GM19463 (cell line): ENCODE measurements around the gene GDI1.
A peak's percentile ranks its signal among the peaks of the same experiment; 100 is the strongest.
"Not testable (repeated sequence)": the region's sequence is repeated elsewhere in the genome, so short reads cannot be mapped to it uniquely, and the experiment has no call there.

Experiments
- ATAC-seq: cut with Tn5 transposase; IDR thresholded peaks from one replicate; pipeline ENCODE4 v1.9.1; 2021; ENCODE audit warnings: mild to moderate bottlenecking, moderate library complexity; ENCODE audit not compliant: unreplicated experiment

Gene GDI1

DNA sequence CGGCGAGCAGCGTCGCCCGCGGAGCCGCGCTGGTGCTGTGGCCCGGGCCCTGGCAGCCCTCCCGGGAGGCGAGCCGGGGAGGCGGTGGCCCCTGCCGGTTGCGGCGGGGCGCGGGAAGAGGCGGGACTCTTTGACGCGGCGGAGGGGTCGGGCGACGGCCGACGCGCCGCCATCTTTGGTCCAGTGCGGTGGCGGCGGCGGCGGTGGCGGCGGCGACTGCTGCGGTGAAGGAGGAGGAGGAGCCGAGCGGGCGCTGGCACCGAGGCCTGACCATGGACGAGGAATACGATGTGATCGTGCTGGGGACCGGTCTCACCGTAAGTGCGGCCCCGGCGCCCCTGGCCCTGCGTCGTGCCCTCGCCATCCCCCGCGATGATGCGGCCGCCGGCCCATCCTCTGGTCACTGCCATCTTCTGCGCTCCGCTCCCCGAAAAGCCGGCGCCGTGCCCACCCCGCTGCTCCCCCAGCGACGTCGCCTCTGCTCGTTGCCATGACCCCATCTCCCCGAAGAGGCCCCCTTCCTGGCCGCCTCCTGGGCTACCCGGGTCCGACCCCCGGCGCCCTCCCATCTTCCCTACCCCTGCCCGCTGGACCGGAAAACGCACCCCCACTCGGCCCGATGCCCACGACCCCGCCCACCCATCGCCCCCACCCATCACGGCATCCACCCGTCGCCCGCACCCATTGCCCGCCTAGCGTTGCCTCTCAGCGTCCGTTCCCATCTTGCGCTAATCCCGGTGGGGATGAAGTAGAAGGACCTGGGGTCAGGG, at the start of gene GDI1:
Gene GDI1 (plus strand): TSS at position 172 of the 770 bp plus-strand sequence. CDS start 101 bp downstream, at position 273.
- no peak for ATAC-seq

DNA sequence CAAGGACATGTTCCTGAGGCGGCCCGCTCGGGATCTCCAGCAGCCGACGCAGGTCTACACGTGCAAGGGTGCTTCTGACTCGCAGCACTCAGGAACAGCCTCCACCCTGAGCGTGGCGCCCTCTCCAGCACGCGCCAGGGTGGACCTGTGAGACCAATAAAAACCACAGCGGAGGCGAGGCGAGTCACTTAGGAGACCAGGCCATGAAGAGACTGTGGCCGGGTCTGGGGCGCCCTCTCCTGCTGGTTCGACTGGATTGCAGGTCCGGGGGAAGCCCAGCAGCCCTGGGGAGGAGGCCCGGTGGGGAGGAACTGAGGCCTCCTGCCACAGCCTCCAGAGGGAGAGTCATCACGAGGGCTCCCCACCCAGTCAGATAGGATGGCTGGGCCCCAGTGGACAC, 48.9 kb upstream of the GDI1 start:
- not testable (repeated sequence) for ATAC-seq

DNA sequence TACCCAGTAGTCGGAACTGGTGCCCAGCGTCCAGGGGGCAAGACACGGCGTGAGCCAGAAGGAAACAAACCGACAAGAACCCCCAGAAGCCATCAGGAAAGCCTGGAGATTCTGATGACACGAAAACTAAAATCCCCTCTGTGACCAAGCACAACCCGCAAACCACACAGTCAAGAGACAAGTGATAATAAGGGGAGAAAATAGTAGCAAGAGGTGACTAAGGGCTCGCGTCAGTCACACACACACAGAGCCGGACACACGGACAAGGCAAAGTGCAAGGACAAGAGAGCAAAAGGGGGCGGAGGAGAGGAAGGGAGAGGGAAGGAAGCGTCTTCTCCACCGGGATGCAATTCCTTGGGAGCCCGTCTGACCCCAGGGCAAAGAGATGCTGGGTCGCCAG, 48.3 kb upstream of the GDI1 start:
- not testable (repeated sequence) for ATAC-seq

DNA sequence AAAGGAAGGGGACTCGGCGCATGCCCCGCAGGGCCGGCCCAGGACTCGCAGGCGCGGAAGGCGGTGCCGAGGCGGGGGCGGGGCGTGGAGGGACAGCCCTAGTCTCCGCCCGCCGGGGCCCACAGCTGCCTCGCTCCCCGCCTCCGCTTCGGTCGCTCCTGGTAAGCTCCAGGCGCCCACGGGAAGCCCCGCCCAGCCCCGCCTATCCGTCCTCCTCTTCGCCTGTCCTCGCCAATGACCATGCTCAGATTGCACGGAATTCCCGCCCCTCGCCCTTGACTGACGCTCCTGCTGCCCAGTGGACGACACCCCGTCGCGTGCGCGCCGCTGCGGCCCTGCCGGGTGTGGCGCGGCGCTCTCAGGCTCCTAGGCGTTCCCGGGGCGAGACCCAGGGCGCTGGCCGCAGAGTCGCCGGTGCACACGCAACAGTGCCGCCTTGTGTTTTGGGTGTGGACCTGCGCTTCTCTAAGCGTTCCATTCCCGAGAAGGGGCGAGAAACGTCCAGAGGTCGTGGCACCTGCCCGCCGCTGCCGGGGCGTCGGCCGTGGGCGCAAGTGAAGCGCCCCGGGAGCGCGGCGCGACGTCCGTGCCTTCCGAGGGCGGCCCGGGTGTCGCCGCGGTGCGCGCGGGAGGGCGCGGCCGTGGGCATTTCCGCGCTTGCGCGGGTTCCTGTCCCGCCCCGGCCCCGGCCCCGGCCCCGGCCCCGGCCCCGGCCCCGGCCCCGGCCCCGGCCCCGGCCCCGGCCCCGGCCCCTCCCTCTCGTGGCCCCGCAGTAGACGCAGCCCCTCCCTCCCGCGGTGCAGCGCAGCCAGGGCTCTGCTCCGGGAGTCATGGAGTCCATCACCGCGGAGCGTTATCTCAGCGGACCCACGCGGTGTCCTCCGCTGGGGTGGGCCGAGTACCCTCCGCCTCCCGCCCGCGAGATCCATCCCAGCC, 46.9 kb upstream of the GDI1 start:
- peak; percentile 68 for ATAC-seq

DNA sequence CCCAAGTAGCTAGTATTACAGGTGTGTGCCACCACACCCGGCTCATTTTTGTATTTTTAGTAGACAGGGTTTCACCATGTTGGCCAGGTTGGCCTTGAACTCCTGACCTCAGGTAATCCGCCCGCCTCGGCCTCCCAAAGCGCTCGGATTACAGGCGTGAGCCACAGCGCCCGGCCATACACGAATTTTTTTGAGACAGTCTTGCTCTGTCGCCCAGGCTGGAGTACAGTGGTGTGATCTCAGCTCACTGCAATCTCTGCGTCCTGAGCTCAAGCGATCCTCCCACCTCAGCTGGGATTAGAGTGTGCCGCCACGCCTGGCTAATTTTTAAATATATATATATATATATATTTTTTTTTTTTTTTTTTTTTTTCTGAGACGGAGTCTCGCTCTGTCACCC, 40.6 kb upstream of the GDI1 start:
- not testable (repeated sequence) for ATAC-seq

DNA sequence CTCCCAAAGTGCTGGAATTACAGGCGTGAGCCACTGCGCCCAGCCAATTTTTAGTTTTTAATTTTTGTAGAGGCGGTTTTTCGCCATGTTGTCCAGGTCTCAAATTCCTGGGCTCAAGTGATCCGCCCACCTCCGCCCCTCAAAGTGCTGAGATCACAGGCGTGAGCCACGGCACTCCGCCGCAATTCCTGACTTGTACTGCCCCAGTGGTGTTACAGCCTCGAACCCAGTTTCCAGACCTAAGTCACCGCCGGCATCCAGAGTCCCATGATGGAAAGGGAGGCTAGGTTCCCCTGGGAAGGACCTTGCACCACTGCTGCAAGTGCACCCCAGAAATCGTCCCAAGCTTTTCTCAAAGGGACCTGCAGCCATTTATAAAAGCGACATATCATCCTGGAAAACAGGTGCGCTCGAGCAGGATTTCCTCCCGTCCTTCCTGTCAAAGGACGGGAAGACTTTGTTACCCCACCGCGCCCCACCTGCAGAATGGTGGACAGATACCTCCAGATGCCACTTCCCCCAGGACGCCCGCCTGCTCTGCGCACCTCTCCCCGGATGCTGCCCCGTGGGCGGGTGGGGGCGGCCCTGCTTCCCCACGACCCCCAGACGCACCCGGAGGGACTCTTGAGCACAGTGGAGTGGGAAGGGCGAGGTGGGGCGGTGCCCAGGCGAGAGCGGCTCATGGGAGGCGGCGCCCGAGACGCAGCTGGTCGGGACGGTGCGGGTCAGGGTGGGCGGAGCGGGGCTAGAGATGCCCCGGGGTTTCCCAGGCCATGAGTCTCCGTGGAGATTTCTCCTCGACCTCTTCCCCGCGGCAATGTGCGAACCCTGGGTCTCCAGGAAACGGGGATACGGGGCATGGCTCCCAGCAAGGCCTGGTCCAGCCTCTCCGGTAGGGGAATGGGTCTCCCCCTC, 39.7 kb upstream of the GDI1 start:
- ATAC-seq, result peak; percentile 58

DNA sequence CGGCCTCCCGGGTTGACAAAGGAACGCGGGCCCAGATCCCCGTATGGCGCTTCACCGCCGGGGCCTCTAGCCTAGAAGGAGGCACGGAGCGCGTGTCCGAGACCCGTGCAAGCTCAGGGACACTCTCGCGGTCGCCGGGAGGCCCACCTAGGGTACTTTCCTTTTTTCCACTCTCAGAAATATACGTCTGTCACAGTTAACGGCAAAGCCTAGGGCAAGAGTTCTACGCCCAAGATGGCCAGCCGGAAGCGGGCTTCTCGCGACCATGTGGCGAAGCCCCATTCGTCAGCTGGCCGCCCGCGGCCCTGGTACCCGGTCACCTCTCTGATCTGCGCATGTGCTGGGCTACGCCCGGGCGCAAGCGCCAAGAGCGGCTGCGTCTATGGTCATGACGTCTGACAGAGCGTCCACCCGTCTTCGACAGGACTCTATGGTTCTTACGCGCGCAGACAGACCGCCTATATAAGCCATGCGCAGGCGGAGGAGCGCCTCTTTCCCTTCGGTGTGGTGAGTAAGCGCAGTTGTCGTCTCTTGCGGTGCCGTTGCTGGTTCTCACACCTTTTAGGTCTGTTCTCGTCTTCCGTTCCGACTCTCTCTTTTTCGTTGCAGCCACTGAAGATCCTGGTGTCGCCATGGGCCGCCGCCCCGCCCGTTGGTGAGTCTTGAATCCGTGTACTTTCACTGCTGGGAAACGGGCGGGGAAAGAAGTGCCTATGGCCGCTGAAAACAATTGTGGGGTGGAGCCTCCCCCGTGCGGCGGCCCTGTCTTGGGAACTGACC, 38.9 kb upstream of the GDI1 start, which contains the start of gene RPL10:
Gene RPL10 (plus strand): TSS at position 490 of the 780 bp plus-strand sequence. CDS start 143 bp downstream, at position 633.
- ATAC-seq, result peak; percentile 62

DNA sequence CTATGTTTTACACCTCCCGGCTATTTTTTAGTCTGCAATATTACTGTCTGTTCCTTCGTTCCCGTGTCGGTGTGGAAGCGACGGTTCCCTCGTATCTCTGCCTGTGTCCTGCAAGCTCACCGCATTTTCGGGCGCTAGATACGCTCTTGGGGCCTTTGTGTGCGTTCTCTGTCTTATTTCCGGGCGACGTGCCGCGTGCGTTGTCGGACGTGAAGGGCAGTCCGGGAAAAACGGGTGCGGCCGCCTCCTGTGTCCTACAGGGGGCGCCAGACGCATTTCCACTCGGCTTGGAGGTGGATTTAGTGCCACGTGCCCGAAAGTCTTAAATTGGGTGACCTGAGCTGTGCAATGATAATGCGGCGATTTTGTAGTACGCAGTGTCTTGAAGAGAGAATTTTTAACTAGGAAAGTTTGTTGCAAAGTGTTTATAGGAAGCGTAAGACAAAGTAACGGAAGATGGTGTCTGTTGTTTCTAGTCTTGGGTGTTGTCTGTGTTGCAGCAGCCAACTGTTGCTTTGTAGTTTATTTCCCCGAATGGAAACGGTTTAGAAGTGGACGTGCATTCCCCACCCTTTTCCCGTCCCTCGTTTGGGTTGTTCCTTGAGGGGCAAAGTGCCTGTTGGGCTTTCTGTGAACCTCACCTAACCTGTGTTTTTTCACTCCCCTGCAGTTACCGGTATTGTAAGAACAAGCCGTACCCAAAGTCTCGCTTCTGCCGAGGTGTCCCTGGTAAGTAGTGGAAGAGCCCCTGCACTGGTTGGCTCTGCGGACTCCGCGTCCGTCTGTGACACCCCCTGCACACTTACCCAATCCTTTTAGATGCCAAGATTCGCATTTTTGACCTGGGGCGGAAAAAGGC, 38.1 kb upstream of the GDI1 start:
- ATAC-seq, result peak; percentile 31

DNA sequence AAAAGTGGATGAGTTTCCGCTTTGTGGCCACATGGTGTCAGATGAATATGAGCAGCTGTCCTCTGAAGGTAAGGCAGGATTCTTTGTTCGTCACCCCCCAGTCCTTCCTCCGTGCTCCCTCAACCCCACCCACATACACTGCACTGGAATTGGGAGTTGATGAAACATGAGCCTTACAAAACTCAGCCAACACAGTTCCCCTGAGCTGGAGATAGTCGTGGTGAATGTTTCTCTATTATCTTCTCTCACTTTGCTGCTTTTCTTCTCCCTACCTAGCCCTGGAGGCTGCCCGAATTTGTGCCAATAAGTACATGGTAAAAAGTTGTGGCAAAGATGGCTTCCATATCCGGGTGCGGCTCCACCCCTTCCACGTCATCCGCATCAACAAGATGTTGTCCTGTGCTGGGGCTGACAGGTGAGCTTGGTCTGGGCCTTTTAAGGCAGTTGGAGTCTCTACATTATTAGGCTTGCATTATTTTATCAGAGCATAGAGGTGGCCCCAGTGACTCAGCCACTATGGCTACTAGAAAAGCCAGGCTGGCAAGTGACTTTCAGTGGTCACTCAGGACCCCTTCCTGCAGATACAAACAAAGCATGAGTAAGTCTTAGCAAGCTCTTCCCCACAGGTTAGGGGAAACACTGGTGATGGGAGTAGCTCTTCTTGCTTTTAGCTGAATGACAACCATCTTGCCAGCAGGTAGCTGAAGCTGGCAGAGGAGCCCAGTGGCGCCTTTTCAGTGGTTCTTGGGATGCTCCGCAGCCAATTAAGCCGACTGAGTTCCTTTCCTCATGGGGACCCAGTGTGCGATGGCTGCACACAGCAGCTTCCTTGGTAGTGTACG, 37.2 kb upstream of the GDI1 start:
- ATAC-seq, result no peak

DNA sequence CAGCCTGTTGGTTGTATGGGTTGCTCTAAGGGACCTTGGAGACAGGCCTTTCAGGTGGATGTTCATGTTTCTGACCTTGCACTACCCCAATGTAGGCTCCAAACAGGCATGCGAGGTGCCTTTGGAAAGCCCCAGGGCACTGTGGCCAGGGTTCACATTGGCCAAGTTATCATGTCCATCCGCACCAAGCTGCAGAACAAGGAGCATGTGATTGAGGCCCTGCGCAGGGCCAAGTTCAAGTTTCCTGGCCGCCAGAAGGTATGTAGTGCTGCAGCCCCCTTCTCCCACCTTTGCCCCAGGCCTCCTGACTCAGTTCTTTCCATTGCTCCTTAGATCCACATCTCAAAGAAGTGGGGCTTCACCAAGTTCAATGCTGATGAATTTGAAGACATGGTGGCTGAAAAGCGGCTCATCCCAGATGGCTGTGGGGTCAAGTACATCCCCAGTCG, 36.6 kb upstream of the GDI1 start:
- not testable (repeated sequence) for ATAC-seq

DNA sequence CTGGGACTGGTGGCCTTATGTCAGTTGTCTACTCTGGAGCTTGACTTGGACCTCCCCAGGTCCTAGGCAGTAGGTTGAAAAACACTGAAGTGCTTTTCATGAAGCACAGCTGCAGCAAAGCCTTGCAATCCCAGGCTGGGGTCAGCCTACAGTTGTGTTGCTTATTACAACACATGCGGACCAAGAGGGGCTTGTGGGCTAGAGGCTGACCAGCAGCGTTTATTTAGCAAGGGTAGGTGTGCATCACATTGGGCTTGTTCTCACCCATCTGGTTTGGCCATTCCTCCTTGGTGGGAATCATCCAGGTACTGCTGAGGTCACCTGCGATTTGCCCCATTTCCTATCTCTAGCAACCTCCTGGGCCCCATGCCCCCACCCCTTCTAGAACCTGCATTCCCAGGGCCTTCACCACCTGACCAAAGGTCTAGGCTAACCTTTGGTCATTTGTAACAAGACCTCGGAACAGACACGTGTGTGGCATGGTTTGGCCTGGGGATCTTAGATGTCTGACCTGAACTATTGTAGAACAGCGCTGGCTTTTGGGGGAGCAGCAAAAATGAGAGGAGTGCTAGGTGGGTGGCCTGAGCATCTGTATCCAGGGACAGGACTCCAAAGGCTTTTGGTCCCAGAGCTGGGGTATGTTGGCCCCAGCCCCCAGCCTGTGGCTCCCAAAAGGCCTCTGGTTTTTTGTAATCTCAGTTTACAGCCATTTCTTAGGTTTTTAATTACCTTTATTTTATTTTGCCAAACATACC, 35.7 kb upstream of the GDI1 start:
- ATAC-seq, result no peak

DNA sequence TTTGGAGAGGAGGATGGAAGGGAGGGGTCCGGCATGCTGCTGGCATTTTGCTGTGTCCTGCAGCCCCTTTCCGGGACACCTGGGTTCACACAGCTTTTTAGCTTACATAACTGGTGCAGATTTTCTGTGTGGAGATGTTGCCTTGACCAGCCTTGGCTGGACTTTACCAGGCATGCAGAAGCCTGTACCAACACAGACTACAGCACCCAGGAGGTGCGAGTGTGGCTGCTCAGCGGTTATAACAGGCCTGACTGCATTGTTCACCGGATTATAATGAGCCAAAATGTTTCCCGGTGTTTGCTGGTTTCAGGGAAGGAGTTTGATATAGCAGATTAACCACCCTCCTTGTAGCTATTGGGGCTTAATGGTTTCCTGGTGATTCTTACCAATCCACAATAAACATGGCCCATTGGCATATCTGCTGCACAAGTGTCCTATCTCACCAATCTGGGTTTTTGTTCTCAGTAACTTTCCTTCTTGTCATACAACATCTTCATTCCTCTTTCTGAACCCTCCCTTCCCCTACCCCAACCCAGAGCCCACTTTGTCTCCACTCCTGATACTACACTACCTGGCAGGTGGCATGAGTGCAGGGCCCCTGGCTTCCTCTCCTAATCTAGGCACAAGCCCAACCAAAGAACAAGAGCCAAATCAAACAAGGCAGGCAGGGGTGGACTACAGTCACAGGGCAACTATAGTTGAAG, 34.9 kb upstream of the GDI1 start:
- ATAC-seq, result no peak

DNA sequence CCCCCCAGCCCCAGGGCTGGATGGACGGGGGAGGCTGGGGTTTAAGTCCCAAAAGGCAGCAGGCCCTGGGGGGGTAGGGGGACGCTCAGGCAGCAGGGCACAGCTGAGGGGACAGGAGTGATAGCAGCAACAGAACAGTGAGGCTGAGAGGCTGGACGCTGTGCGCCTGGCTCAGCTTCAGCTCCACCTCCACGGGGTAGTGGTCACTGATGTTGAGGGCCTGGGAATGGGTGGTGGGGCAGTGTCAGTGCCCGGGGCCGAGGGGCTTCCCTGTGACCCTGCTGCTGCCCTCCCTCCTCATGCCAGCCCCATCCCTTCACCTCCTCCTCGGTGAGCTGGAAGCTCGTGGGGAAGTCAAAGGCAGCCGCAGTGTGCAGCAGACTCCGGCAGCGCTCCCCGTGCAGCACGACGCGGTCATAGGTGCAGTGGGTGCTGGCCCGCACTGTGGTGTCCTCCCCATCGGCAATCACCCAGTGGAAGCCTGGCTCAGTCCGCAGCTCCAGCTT, 34.3 kb upstream of the GDI1 start:
- no peak for ATAC-seq

DNA sequence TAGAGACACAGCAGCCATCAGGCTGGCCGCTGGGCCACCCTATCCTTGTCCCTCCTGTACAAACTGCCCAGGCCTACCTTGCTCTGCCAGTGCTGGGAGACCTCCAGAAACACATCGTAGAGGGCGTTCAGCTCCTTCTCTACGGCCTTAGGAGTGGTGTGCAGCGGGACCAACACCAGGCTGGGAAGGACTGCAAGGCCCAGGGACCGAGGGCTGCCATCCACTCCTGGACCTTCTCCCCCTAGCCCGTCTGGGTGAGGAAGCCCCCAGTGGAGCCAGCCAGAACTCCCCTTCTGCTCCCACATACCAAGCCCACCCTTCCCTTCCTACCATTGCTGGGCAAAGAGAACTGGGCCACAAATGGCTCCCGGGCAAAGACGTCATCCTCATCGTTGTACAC, 33.8 kb upstream of the GDI1 start:
- ATAC-seq, result no peak

DNA sequence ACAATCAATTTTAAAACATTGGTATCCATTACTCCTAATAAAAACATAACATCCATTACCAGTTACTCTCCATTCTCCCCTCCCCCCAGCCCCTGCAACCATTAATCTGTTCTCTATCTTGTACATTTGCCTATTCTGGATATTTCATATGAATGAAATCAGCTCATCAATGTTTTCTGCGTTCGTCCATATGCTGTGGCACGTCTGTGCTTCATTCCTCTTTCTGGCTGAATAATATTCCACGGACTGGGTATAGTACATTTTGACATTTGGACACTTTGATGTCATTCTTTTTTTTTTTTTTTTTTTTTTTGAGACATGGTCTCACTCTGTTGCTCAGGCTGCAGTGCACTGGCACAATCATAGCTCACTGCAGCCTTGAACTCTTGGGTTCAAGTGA, 33.1 kb upstream of the GDI1 start:
- no peak for ATAC-seq

DNA sequence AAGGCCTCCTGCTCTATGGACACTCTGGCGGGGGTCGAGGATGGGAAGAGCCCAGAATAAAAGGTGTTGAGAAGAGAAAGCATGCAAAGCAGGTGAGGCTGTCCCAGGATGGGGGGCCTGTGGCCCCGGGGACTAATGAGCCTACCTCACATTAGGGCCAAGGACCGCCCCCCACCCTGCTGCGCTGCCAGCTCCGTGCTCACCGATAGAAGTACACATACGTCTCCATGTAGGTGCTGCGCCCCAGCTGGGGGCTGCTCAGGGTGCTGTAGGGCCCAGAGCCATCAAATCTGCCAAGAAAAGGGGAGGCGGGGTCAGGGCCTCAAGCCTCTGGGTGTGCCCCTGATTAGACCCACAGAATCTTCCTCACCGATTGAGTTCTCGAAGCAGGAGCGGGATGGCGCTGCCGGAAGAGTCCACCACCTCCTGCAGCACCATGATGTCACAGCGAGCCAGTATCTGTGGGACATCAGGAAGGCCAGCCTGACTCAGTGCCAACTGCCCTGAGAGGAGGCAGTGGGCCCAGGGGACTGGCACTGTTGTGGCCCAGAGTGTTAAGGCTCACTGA, 32.2 kb upstream of the GDI1 start:
- ATAC-seq, result no peak
